Natural killer cell (primary cell): ENCODE measurements around the gene UST. TPM values are rescaled to one million over a fixed set of nuclear protein-coding genes. Genes with fewer than 3 reads are reported as not detected.

ENCODE experiments used
- ATAC-seq, 3 donors: fragments of 150-1000 bp in 2 of 3; fragments of 200-7000 bp in 1 of 3; cut with Tn5 transposase; 1 replicate in 1 of 3; 2 replicates in 2 of 3; pipeline ENCODE4 v1.10.0; 2021; ENCODE audit warnings: mild to moderate bottlenecking in 2 of 3, moderate library complexity in 2 of 3
- DNase-seq, 2 donors: peaks; one replicate each; pipeline versions ENCODE4 v3.0.0 to v3.0.0-alpha.2; 2013 to 2021; ENCODE audit warnings: mixed read lengths in 1 of 2
- H3K27ac ChIP-seq: one replicate; pipeline ENCODE4 v1.5.1; 2013; ENCODE audit warnings: mild to moderate bottlenecking, low read length
- H3K27me3 ChIP-seq: one replicate; pipeline ENCODE4 v1.6.1; 2013; ENCODE audit warnings: low read length; ENCODE audit not compliant: control insufficient read depth, insufficient read depth
- H3K36me3 ChIP-seq: one replicate; pipeline ENCODE4 v1.6.1; 2013; ENCODE audit warnings: low read length; ENCODE audit not compliant: control insufficient read depth, insufficient read depth
- H3K4me1 ChIP-seq: one replicate; pipeline ENCODE4 v1.6.1; 2013; ENCODE audit warnings: low read length; ENCODE audit not compliant: control insufficient read depth, insufficient read depth
- H3K4me3 ChIP-seq: one replicate; pipeline ENCODE4 v1.5.1; 2013; ENCODE audit warnings: low read length
- H3K9me3 ChIP-seq: one replicate; pipeline ENCODE4 v1.6.1; 2013; ENCODE audit warnings: low read length; ENCODE audit not compliant: control insufficient read depth, insufficient read depth
- H3K27ac Mint-ChIP-seq, 2 donors: one replicate each; pipeline ENCODE4 v1.8.0; 2022; ENCODE audit warnings: mild to moderate bottlenecking in 2 of 2, mixed read lengths in 2 of 2, moderate library complexity in 1 of 2
- H3K27me3 Mint-ChIP-seq, 2 donors: one replicate each; pipeline ENCODE4 v1.8.0; 2022; ENCODE audit warnings: low read depth in 2 of 2, mixed read lengths in 2 of 2
- H3K36me3 Mint-ChIP-seq: one replicate; pipeline ENCODE4 v1.8.0; 2022; ENCODE audit warnings: mixed read lengths
- H3K4me1 Mint-ChIP-seq, 2 donors: one replicate each; pipeline ENCODE4 v1.8.0; 2022; ENCODE audit warnings: mixed read lengths in 2 of 2
- H3K4me3 Mint-ChIP-seq: one replicate; pipeline ENCODE4 v1.8.0; 2022; ENCODE audit warnings: mild to moderate bottlenecking, moderate library complexity, mixed read lengths
- H3K9me3 Mint-ChIP-seq, 2 donors: one replicate each; pipeline ENCODE4 v1.8.0; 2022; ENCODE audit warnings: mixed read lengths in 2 of 2
- CTCF ChIP-seq: fragments of 200-600 bp; IDR thresholded peaks from one replicate; pipeline ENCODE4 v1.8.0; 2022; ENCODE audit warnings: antibody characterized with exemption
- WGBS: methylation state at CpG from one replicate; pipeline ENCODE4 v1.1.7; 2013; ENCODE audit warnings: missing lambda C conversion rate; ENCODE audit not compliant: insufficient coverage; 5-methylcytosine and 5-hydroxymethylcytosine counted together
- intact Hi-C: fragments of 100-400 bp; cut with micrococcal nuclease; formaldehyde crosslinking; loops from one replicate; pipeline ENCODE4 v1.14.2; 2022
- total RNA-seq, 4 donors: library from RNA; stranded (reverse); fragments of 120-200 nt in 1 of 4; gene quantifications; one replicate each; pipeline versions ENCODE4 v1.2.3 to v1.2.4, GENCODE V29; 2013 to 2022

The UST gene
- total RNA-seq, 3 donors from 2014 or later (not counting 1 experiment from before 2014, with no cell fraction given): 6.3 to 11.9 (median 10.6) TPM

- ATAC-seq: no peak
- H3K9me3 Mint-ChIP-seq: no peaks in the 10 kb centered on the region
- Histone ChIP-seq H3K36me3 (no peaks in the 10 kb centered on the region), H3K27ac (no peak overlapping the region), H3K4me1 (peaks cover 18% of the 10 kb centered on the region), H3K4me3 (no peak overlapping the region), H3K9me3 (no peaks in the 10 kb centered on the region), H3K27me3 (no peaks in the 10 kb centered on the region)
- no peaks in the 10 kb centered on the region for H3K36me3 Mint-ChIP-seq
- no peak for TF ChIP-seq CTCF
- intact Hi-C loops: no loop called here
- H3K27ac Mint-ChIP-seq: no peak overlapping the region
- WGBS: 80% methylated on average over 1 of the region's 1 CpG
- DNase-seq: no peak
- H3K4me1 Mint-ChIP-seq: peaks cover 37 to 42% of the 10 kb centered on the region in 2 donors
- no peak overlapping the region for H3K4me3 Mint-ChIP-seq
- H3K27me3 Mint-ChIP-seq: no peaks in the 10 kb centered on the region
Measured at GRCh38 chr6:148996815-148997214, 250.0 kb downstream of the UST start.

GRCh38 chr6:148997865-148998264 is 251.0 kb downstream of the UST start:
- H3K36me3 ChIP-seq: no peaks in the 10 kb centered on the region
- Mint-ChIP-seq H3K36me3 (no peaks in the 10 kb centered on the region), H3K4me3 (no peak overlapping the region), H3K27ac (peak overlapping the region in 1 of 2 donors; percentile 50), H3K4me1 (peaks cover 40 to 42% of the 10 kb centered on the region in 2 donors), H3K9me3 (no peaks in the 10 kb centered on the region), H3K27me3 (no peaks in the 10 kb centered on the region)
- H3K27me3 ChIP-seq: no peaks in the 10 kb centered on the region
- H3K27ac ChIP-seq: peak overlapping the region; percentile 24
- WGBS: 33% methylated on average over 2 of the region's 3 CpGs
- intact Hi-C loops: no loop called here
- TF ChIP-seq CTCF: no peak
- no peaks in the 10 kb centered on the region for H3K9me3 ChIP-seq
- H3K4me3 ChIP-seq: no peak overlapping the region
- DNase-seq: no peak
- no peak for ATAC-seq
- H3K4me1 ChIP-seq: peaks cover 18% of the 10 kb centered on the region

GRCh38 chr6:148998704-148999103 is 251.9 kb downstream of the UST start:
- peaks cover 18% of the 10 kb centered on the region for H3K4me1 ChIP-seq
- no peak overlapping the region for H3K4me3 ChIP-seq
- ATAC-seq (no peak), DNase-seq (no peak)
- intact Hi-C loops: no loop called here
- no peaks in the 10 kb centered on the region for H3K27me3 ChIP-seq
- no peaks in the 10 kb centered on the region for H3K9me3 ChIP-seq
- H3K27ac ChIP-seq: no peak overlapping the region
- H3K4me3 Mint-ChIP-seq: no peak overlapping the region
- H3K27me3 Mint-ChIP-seq: no peaks in the 10 kb centered on the region
- H3K36me3 Mint-ChIP-seq: no peaks in the 10 kb centered on the region
- H3K36me3 ChIP-seq: no peaks in the 10 kb centered on the region
- H3K4me1 Mint-ChIP-seq: peaks cover 40 to 42% of the 10 kb centered on the region in 2 donors
- TF ChIP-seq CTCF: no peak
- 96% methylated on average over 4 of the region's 4 CpGs for WGBS
- H3K27ac Mint-ChIP-seq: no peak overlapping the region
- H3K9me3 Mint-ChIP-seq: no peaks in the 10 kb centered on the region

GRCh38 chr6:148999501-148999900 is 252.7 kb downstream of the UST start:
- peak overlapping the region; percentile 38 for H3K27ac ChIP-seq
- ATAC-seq (no peak), DNase-seq (no peak)
- H3K9me3 ChIP-seq: no peaks in the 10 kb centered on the region
- H3K4me1 Mint-ChIP-seq: peaks cover 46 to 48% of the 10 kb centered on the region in 2 donors
- H3K36me3 ChIP-seq: no peaks in the 10 kb centered on the region
- no peak for TF ChIP-seq CTCF
- 84% methylated on average over 1 of the region's 1 CpG for WGBS
- H3K4me3 ChIP-seq: no peak overlapping the region
- no peaks in the 10 kb centered on the region for H3K36me3 Mint-ChIP-seq
- peak overlapping the region; percentile 55 to 72 for H3K27ac Mint-ChIP-seq
- H3K27me3 ChIP-seq: no peaks in the 10 kb centered on the region
- intact Hi-C loops: no loop called here
- H3K4me3 Mint-ChIP-seq: peak overlapping the region; percentile 73
- no peaks in the 10 kb centered on the region for H3K27me3 Mint-ChIP-seq
- peaks cover 18% of the 10 kb centered on the region for H3K4me1 ChIP-seq
- H3K9me3 Mint-ChIP-seq: no peaks in the 10 kb centered on the region
